ENCODE data around the gene SP140.

Gene SP140

DNA sequence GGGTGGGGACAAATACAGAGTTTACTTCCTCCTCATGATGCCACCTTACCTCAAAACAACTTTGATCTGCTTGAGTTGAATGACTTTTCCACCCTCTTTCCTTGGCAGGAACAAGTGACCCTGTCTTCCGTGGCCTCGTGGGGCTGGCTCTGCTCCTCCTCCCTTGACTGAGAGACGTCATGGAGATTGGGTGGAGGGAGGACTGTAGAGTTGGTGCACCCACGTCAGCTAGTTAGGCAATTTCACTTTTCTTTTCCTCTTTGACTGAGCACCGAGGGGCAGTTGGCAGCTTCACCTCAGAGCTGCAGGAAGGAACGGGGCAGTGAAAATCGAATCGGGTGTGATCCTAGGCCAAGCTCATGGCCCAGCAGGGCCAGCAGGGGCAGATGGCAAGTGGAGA is at the start of gene SP140:
Gene SP140, plus strand, starts transcription at position 251 of the 400 bp plus-strand sequence. Its CDS starts 109 bp downstream, at position 360.
- H3K36me3 ChIP-seq (replicated peaks; ENCODE audit: insufficient read depth, low read length): no peaks in the 10 kb centered on the region
- DNase-seq: peak; percentile 90
- H3K4me3 ChIP-seq (ENCODE audit: low read length): peak within 1 kb of the TSS; percentile 64
- H4K20me1 ChIP-seq (ENCODE audit: insufficient read depth, low read length): no peaks in the 10 kb centered on the region
- peaks cover 34% of the 10 kb centered on the region for H3K79me2 ChIP-seq (ENCODE audit: low read length)
- H3K4me2 ChIP-seq (ENCODE audit: low read depth, low read length): peak within 1 kb of the TSS; percentile 70
- H2AFZ ChIP-seq (ENCODE audit: low read length): peak within 1 kb of the TSS; percentile 55
- no peaks in the 10 kb centered on the region for H3K9me3 ChIP-seq (replicated peaks; ENCODE audit: insufficient read depth, low read length)
- H3K9me2 ChIP-seq (replicated peaks; ENCODE audit: insufficient read depth, low read length): no peaks in the 10 kb centered on the region
- peak within 1 kb of the TSS; percentile 78 for H3K27ac ChIP-seq (ENCODE audit: low read length)
- no peak for TF ChIP-seq EZH2phosphoT487 (IDR thresholded peaks at IDR 0.05; ENCODE audit: low read length)
- TF ChIP-seq, protein P1, sequence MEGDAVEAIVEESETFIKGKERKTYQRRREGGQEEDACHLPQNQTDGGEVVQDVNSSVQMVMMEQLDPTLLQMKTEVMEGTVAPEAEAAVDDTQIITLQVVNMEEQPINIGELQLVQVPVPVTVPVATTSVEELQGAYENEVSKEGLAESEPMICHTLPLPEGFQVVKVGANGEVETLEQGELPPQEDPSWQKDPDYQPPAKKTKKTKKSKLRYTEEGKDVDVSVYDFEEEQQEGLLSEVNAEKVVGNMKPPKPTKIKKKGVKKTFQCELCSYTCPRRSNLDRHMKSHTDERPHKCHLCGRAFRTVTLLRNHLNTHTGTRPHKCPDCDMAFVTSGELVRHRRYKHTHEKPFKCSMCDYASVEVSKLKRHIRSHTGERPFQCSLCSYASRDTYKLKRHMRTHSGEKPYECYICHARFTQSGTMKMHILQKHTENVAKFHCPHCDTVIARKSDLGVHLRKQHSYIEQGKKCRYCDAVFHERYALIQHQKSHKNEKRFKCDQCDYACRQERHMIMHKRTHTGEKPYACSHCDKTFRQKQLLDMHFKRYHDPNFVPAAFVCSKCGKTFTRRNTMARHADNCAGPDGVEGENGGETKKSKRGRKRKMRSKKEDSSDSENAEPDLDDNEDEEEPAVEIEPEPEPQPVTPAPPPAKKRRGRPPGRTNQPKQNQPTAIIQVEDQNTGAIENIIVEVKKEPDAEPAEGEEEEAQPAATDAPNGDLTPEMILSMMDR (IDR thresholded peaks at IDR 0.05; ENCODE audit: low read length): 0 out of 2 replicates have a peak, but pooled peaks have one; percentile 13
- H3K27me3 ChIP-seq (replicated peaks; ENCODE audit: insufficient read depth, low read length): no peaks in the 10 kb centered on the region
- H3K9ac ChIP-seq (ENCODE audit: low read length): peak within 1 kb of the TSS; percentile 65
- peaks cover 16% of the 10 kb centered on the region for H3F3A ChIP-seq (ENCODE audit: insufficient read depth, low read length)
- H3K4me1 ChIP-seq (ENCODE audit: low read length): peaks cover 24% of the 10 kb centered on the region

DNA sequence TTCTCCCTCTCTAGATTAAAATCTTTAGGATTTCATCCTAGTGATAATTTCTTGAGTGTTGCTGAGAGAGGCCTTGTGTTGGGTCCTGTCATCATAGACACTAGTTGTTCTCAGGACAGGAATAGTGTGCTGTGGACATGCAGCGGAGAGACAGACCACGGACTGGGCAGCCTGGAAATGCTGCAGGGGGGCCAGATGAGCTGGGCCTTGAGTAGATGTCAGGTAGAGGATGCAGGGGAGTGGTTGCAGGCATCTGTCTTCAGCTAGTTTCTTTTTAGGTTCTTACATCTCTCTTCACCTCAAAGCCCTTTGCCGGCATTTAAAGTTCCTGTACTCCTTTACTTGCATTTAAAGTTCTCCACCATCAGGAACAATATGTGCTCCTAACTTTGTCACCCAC is 48.5 kb upstream of the SP140 start:
- Histone ChIP-seq H3K4me2 (ENCODE audit: low read depth, low read length) (no peak overlapping the region), H3K9me3 (replicated peaks; ENCODE audit: insufficient read depth, low read length) (no peaks in the 10 kb centered on the region), H3K36me3 (replicated peaks; ENCODE audit: insufficient read depth, low read length) (no peaks in the 10 kb centered on the region), H3K27me3 (replicated peaks; ENCODE audit: insufficient read depth, low read length) (no peaks in the 10 kb centered on the region), H3K27ac (ENCODE audit: low read length) (no peak overlapping the region), H3K9ac (ENCODE audit: low read length) (no peak overlapping the region), H4K20me1 (ENCODE audit: insufficient read depth, low read length) (no peaks in the 10 kb centered on the region), H3K79me2 (ENCODE audit: low read length) (no peaks in the 10 kb centered on the region), H3K9me2 (replicated peaks; ENCODE audit: insufficient read depth, low read length) (no peaks in the 10 kb centered on the region), H3K4me3 (ENCODE audit: low read length) (no peak overlapping the region), H3F3A (ENCODE audit: insufficient read depth, low read length) (no peaks in the 10 kb centered on the region), H3K4me1 (ENCODE audit: low read length) (no peaks in the 10 kb centered on the region), H2AFZ (ENCODE audit: low read length) (no peak overlapping the region)
- DNase-seq: no peak
- TF ChIP-seq EZH2 (optimal IDR thresholded peaks at IDR 0.05; ENCODE audit: low read depth, low read length) (no peak), EZH2phosphoT487 (IDR thresholded peaks at IDR 0.05; ENCODE audit: low read length) (no peak)
- TF ChIP-seq, protein P1 (IDR thresholded peaks at IDR 0.05; ENCODE audit: low read length): no peak

DNA sequence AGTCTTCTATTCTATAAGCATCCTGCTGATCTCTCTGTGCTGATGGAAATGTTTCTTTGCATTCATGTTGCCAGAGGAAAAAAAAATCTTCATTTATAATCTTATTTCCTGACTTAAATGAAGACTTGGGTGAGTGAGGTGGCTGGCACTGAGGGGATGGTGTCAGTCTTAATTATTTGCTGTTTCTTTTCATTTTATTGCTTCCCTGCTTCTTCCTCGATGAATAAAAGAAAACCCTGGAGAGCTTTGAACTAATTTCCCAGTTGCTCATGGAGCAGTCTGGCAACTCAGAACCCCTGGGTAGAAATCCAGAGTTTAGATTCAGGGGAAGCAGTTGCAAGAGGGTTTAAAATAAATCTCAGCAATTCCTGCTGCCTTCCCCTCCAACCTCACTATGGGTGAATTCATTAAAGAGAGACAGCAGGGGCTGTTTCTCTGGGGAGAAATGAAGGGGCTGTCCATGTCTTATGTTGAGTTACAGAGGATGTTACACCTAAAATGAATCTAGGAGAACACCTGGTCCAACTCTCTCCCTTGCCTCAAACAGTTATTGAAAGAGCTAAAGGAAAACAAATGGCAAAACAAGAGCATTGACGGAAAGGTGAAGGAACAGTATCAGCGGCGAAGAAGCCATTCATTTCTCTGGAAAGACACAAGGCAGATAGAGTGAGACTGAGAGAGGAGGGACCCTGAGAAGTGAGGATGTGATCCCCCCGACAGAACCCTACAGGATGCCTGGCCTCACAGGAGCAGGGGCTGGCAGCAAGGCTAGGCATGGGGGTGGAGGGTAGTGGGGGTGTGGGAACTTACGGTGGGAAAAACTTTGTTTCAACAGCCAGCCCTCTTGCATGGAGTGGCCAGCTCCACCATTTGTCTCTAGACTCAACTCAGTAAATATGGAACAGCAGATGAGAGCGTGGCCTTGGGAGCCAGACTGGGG is 46.7 kb upstream of the SP140 start:
- no peak overlapping the region for H2AFZ ChIP-seq (ENCODE audit: low read length)
- H3K9ac ChIP-seq (ENCODE audit: low read length): no peak overlapping the region
- H3K27me3 ChIP-seq (replicated peaks; ENCODE audit: insufficient read depth, low read length): no peaks in the 10 kb centered on the region
- H3K4me1 ChIP-seq (ENCODE audit: low read length): no peaks in the 10 kb centered on the region
- no peaks in the 10 kb centered on the region for H3K79me2 ChIP-seq (ENCODE audit: low read length)
- no peak overlapping the region for H3K27ac ChIP-seq (ENCODE audit: low read length)
- no peak overlapping the region for H3K4me3 ChIP-seq (ENCODE audit: low read length)
- TF ChIP-seq EZH2 (optimal IDR thresholded peaks at IDR 0.05; ENCODE audit: low read depth, low read length) (no peak), EZH2phosphoT487 (IDR thresholded peaks at IDR 0.05; ENCODE audit: low read length) (no peak)
- TF ChIP-seq, protein P1 (IDR thresholded peaks at IDR 0.05; ENCODE audit: low read length): no peak
- no peaks in the 10 kb centered on the region for H3K9me3 ChIP-seq (replicated peaks; ENCODE audit: insufficient read depth, low read length)
- DNase-seq: no peak
- H3K36me3 ChIP-seq (replicated peaks; ENCODE audit: insufficient read depth, low read length): no peaks in the 10 kb centered on the region
- H3K9me2 ChIP-seq (replicated peaks; ENCODE audit: insufficient read depth, low read length): no peaks in the 10 kb centered on the region
- no peak overlapping the region for H3K4me2 ChIP-seq (ENCODE audit: low read depth, low read length)
- no peaks in the 10 kb centered on the region for H3F3A ChIP-seq (ENCODE audit: insufficient read depth, low read length)
- H4K20me1 ChIP-seq (ENCODE audit: insufficient read depth, low read length): no peaks in the 10 kb centered on the region
